K562 (cell line): ENCODE results near the gene VAT1L. TPM values are rescaled to one million over a fixed set of nuclear protein-coding genes. Genes with fewer than 3 reads are reported as not detected.

ENCODE experiments used
- ATAC-seq: fragments of 200-7000 bp; cut with Tn5 transposase; 3 replicates; pipeline ENCODE4 v1.9.1; 2020; ENCODE audit warnings: moderate library complexity
- BruUV-seq: library from RNA; stranded (reverse); fragments of 400-500 nt; replicated peaks from 2 replicates; lab custom pipeline; 2021; lab: Mats Ljungman, UMichigan
- CTCF ChIA-PET: fragments of 300-600 bp; formaldehyde crosslinking; extraction: SDS; loops from one replicate; lab custom pipeline; 2021; ENCODE audit warnings: low intra/inter-chr PET ratio; lab: Yijun Ruan, JAX
- POLR2A ChIA-PET: fragments of 300-600, 350-650 bp; sonication (Branson Sonifier 250); formaldehyde crosslinking; extraction: SDS; loops from one replicate; lab custom pipeline; 2021; ENCODE audit warnings: antibody characterized with exemption, inconsistent platforms; lab: Yijun Ruan, JAX
- DNase-seq, 4 experiments: peaks; one replicate each; pipeline versions ENCODE4 v3.0.0 to v3.0.0-alpha.2; 2011 to 2018; ENCODE audit warnings: low spot score in 3 of 4, mixed read lengths in 3 of 4; ENCODE audit errors: extremely low read depth in 1 of 4
- FAIRE-seq: peaks from 2 replicates; lab custom pipeline; 2011; peaks lifted over from hg19 to GRCh38; lab: Jason Lieb, UNC
- H2AFZ ChIP-seq: 2 replicates; pipeline ENCODE4 v1.6.0; 2011; ENCODE audit warnings: low read depth, low read length, control low read depth, inconsistent platforms
- H3K27ac ChIP-seq: fragments of 200-600 bp; 3 replicates; pipeline ENCODE4 v1.8.0; 2011; ENCODE audit warnings: low read depth, mild to moderate bottlenecking, control low read depth, inconsistent platforms, low read length, moderate library complexity, mixed read lengths; ENCODE audit errors: extremely low read depth
- H3K27me3 ChIP-seq, 2 experiments: fragments of 300-600 bp in 1 of 2; 2 replicates in 1 of 2; 3 replicates in 1 of 2; pipeline versions ENCODE4 v1.6.0 to v1.8.0; 2011; ENCODE audit warnings: inconsistent platforms in 2 of 2, low read length in 2 of 2, mild to moderate bottlenecking in 1 of 2, mixed read lengths in 1 of 2, moderate library complexity in 1 of 2; ENCODE audit not compliant: control insufficient read depth in 2 of 2, insufficient read depth in 2 of 2
- H3K36me3 ChIP-seq: fragments of 300-600 bp; 3 replicates; pipeline ENCODE4 v1.8.0; 2011; ENCODE audit warnings: mild to moderate bottlenecking, low read length, inconsistent platforms; ENCODE audit not compliant: control insufficient read depth, insufficient read depth
- H3K4me1 ChIP-seq, 2 experiments: fragments of 200-600 bp in 1 of 2; replicated peaks in 1 of 2; 2 replicates in 1 of 2; 3 replicates in 1 of 2; pipeline versions ENCODE4 v1.5.1 to v1.8.0; 2011; ENCODE audit warnings: inconsistent platforms in 2 of 2, low read length in 2 of 2, mild to moderate bottlenecking in 1 of 2, mixed read lengths in 1 of 2, moderate library complexity in 1 of 2; ENCODE audit not compliant: control insufficient read depth in 2 of 2, insufficient read depth in 2 of 2
- H3K4me2 ChIP-seq: 2 replicates; pipeline ENCODE4 v1.6.1; 2011; ENCODE audit warnings: low read length, control low read depth, inconsistent platforms, mixed read lengths; ENCODE audit not compliant: insufficient read depth
- H3K4me3 ChIP-seq: fragments of 200-600 bp; sonication (generic), shearing (Covaris generic); 2 replicates; pipeline ENCODE4 v1.5.1; 2016; ENCODE audit warnings: control low read depth, inconsistent platforms
- H3K79me2 ChIP-seq: fragments of 200-600 bp; 3 replicates; pipeline ENCODE4 v1.8.0; 2011; ENCODE audit warnings: low read length, inconsistent platforms; ENCODE audit not compliant: control insufficient read depth, insufficient read depth
- H3K9ac ChIP-seq, 2 experiments: 2 replicates each; pipeline versions ENCODE4 v1.6.0 to v1.6.1; 2011; ENCODE audit warnings: low read depth in 2 of 2, low read length in 2 of 2, control low read depth in 1 of 2, inconsistent platforms in 1 of 2, mild to moderate bottlenecking in 1 of 2, mixed read lengths in 1 of 2; ENCODE audit not compliant: insufficient read depth in 1 of 2
- H3K9me1 ChIP-seq: one replicate; pipeline ENCODE4 v1.6.0; 2011; ENCODE audit warnings: inconsistent platforms, mild to moderate bottlenecking, low read length, moderate library complexity; ENCODE audit not compliant: control insufficient read depth, insufficient read depth
- H3K9me3 ChIP-seq: replicated peaks from 2 replicates; pipeline ENCODE4 v1.5.1; 2011; ENCODE audit warnings: low read depth, low read length, inconsistent platforms; ENCODE audit not compliant: control insufficient read depth, insufficient read depth
- H4K20me1 ChIP-seq: replicated peaks from 2 replicates; pipeline ENCODE4 v1.6.1; 2011; ENCODE audit warnings: low read length, inconsistent platforms, mixed read lengths; ENCODE audit not compliant: control insufficient read depth, insufficient read depth
- CBFB ChIP-seq: sonication (generic); formaldehyde crosslinking; IDR thresholded peaks from 2 replicates; pipeline ENCODE4 v1.4.0; 2020; ENCODE audit warnings: mild to moderate bottlenecking, missing genetic modification reagents
- MLX ChIP-seq, 2 experiments: fragments of 450-650 bp in 1 of 2; sonication (generic) in 1 of 2; formaldehyde crosslinking; conservative IDR thresholded peaks; 2 replicates each; pipeline versions ENCODE4 v1.4.0 to v1.8.1; 2020 to 2022; ENCODE audit warnings: mild to moderate bottlenecking in 1 of 2, missing genetic modification reagents in 1 of 2
- MTF1 ChIP-seq: fragments of 250-450 bp; sonication (Bioruptor Pico); IDR thresholded peaks from 2 replicates; pipeline ENCODE4 v1.9.0; 2021; ENCODE audit warnings: moderate library complexity, mild to moderate bottlenecking, inconsistent platforms, borderline replicate concordance
- NFE2L1 ChIP-seq: fragments of 450-650 bp; IDR thresholded peaks from 2 replicates; pipeline ENCODE4 v1.6.1; 2016; ENCODE audit warnings: missing genetic modification characterization, low read depth, mild to moderate bottlenecking, missing compliant biosample characterization, moderate library complexity, borderline replicate concordance
- RBM17 ChIP-seq: fragments of 200-400 bp; formaldehyde crosslinking; IDR thresholded peaks from 2 replicates; pipeline ENCODE4 v1.6.1; 2017; ENCODE audit warnings: low read depth, mild to moderate bottlenecking, low read length, borderline replicate concordance
- RBM25 ChIP-seq: fragments of 200-400 bp; formaldehyde crosslinking; IDR thresholded peaks from 2 replicates; pipeline ENCODE4 v1.6.1; 2018; ENCODE audit warnings: low read length, low read depth, moderate library complexity; ENCODE audit not compliant: severe bottlenecking
- SRSF3 ChIP-seq: fragments of 200-400 bp; formaldehyde crosslinking; IDR thresholded peaks from 2 replicates; pipeline ENCODE4 v1.6.1; 2016; ENCODE audit warnings: mild to moderate bottlenecking, low read length, moderate library complexity; ENCODE audit not compliant: insufficient read depth
- TBP ChIP-seq: optimal IDR thresholded peaks from 2 replicates; pipeline ENCODE3; 2011; ENCODE audit warnings: low read depth, low read length, improper control_type of control experiment
- YY1 ChIP-seq, 3 experiments: IDR thresholded peaks; 2 replicates each; pipeline ENCODE4 v1.6.1; 2011; ENCODE audit warnings: low read length in 2 of 3, mild to moderate bottlenecking in 2 of 3, moderate library complexity in 2 of 3, borderline replicate concordance in 1 of 3, control low read depth in 1 of 3, low read depth in 1 of 3; ENCODE audit not compliant: insufficient read depth in 3 of 3, insufficient replicate concordance in 2 of 3, control insufficient read depth in 1 of 3, insufficient read length in 1 of 3; ENCODE audit errors: extremely low read depth in 1 of 3
- ZFP36 ChIP-seq: fragments of 150-350 bp; IDR thresholded peaks from 2 replicates; pipeline ENCODE4 v1.6.1; 2018; ENCODE audit warnings: low read length, low read depth; ENCODE audit not compliant: partially characterized antibody
- ZNF696 ChIP-seq: fragments of 250-450 bp; sonication (Bioruptor Pico); conservative IDR thresholded peaks from 2 replicates; pipeline ENCODE4 v1.4.0; 2020; ENCODE audit warnings: mild to moderate bottlenecking, moderate library complexity
- ZNF778 ChIP-seq: fragments of 450-650 bp; formaldehyde crosslinking; IDR thresholded peaks from 2 replicates; pipeline ENCODE4 v1.4.0; 2020; ENCODE audit warnings: mild to moderate bottlenecking, moderate library complexity
- WGBS: fragments of 100-300 bp; shearing (Covaris generic); methylation state at CpG from one replicate; pipeline ENCODE4 v1.1.6; 2016; ENCODE audit warnings: low coverage, mixed read lengths; ENCODE audit not compliant: insufficient coverage; ENCODE audit errors: missing lambda C conversion rate; 5-methylcytosine and 5-hydroxymethylcytosine counted together
- in situ Hi-C: fragments of 300-500 bp; cut with MboI; formaldehyde crosslinking; loops from 4 replicates; pipeline ENCODE4 v1.15.0; 2018; ENCODE audit warnings: inconsistent platforms, mixed read lengths
- intact Hi-C: fragments of 100-400 bp; cut with micrococcal nuclease; formaldehyde crosslinking; loops from 2 replicates; pipeline ENCODE4 v1.14.2; 2022
- polyA plus RNA-seq, 8 experiments: library from polyadenylated mRNA; depleted of rRNA in 4 of 8; stranded (reverse) in 5 of 8; unstranded in 3 of 8; fragments of >200 nt; fragmentation: Nextera tagmentation in 2 of 8; fragmentation: Illumina TruSeq in 1 of 8; extraction: Ambion mirVana in 2 of 8; extraction: Trizol in 1 of 8; gene quantifications; 2 replicates each; pipeline versions ENCODE4 v1.2.1 to v1.2.3, GENCODE V29; 2011 to 2014; ENCODE audit warnings: inconsistent platforms in 1 of 8, missing spikeins in 1 of 8
- total RNA-seq, 7 experiments: library from RNA; depleted of rRNA in 6 of 7; stranded (reverse); fragments of >200 nt in 6 of 7; fragmentation: Illumina TruSeq in 2 of 7; extraction: Trizol in 2 of 7; gene quantifications; 2 replicates each; pipeline versions ENCODE4 v1.2.1 to v1.2.3, GENCODE V29; 2011 to 2021; ENCODE audit warnings: low replicate concordance in 1 of 7

VAT1L gene
- total and polyA plus RNA-seq, 9 of the 15 experiments (the other 6 are each of a cell fraction or from before 2014, with no cell fraction given) = 0.01 TPM; not detected in 8

DNA sequence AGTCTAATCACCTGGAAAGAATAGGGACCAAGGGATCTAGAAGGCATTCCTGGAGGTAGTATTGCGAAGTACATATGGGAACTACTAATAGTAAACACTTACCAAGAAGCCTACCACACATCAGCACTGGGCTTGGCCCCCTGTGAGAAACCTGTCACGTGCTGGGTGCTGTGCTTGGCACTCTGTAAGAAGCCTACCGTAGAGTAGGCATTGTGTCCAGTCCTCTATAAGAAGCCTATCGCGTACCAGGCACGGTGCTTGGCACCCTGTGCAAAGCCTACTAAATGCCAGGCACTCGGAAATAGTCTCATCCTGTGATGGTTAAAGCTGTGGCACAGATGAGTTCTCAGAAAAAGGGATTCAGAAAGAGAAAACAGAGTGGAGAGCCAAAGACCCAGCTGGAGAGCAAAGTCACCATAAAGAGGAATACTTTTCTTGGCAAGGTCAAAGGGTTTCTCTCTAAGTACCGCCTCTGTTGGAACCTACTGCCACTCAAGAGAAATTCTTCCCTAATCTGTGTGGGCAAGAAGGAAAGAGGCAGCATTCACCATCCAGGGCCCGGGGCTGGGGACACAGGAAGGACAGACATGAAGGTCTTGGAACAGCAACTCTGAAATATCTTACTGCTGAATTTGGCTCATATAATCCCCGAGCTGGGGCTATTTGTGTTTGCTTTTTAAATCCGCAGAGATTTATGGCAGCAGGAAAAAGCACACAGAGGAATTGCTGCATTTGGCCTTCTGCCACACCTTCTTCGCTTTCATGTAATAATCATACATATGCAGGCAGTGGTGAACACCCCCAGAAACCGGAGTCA, 81.8 kb downstream of the VAT1L start:
- FAIRE-seq = no peak
- Histone ChIP-seq H3K4me3 (no peak overlapping the region), H3K4me2 (no peak overlapping the region), H3K9ac (no peak overlapping the region), H3K9me1 (no peaks in the 10 kb centered on the region), H3K79me2 (no peaks in the 10 kb centered on the region), H4K20me1 (no peaks in the 10 kb centered on the region), H3K27me3 (no peaks in the 10 kb centered on the region; a peak in 1 of 5 replicates), H3K9me3 (no peaks in the 10 kb centered on the region), H3K4me1 (no peaks in the 10 kb centered on the region), H3K27ac (no peak overlapping the region), H3K36me3 (no peaks in the 10 kb centered on the region), H2AFZ (no peak overlapping the region)
- no peak for DNase-seq
- no peak for ATAC-seq
- WGBS = 2% methylated on average over 13 of the region's 13 CpGs
- CTCF ChIA-PET = no interaction called here
- intact Hi-C loops (no loop called here), in situ Hi-C loops (no loop called here)
- no TSS peak for BruUV-seq
- TF ChIP-seq ZNF696 (CRISPR knock-in tag) = no peak
- POLR2A ChIA-PET = no interaction called here

DNA sequence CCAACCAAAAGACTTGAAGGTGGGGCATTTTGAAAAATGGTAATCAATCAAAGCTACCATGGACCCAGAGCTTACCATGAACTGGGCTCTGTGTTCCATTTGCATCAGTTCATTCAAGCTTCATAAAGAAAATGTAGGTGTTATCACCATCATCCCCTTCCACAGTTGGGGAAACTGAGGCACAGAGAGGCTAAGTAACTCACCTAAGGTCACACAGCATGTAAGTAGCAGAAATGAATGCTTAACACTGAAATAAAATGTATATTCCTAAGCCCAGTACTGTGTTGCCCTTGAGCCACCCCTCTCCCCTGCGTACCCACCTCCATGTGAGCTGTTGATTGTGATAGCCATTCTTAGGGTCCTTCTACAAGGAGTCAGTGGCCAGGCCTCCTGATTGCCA, 83.6 kb downstream of the VAT1L start:
- Histone ChIP-seq H3K4me3 (no peak overlapping the region), H3K27ac (no peak overlapping the region), H3K9me3 (no peaks in the 10 kb centered on the region), H4K20me1 (no peaks in the 10 kb centered on the region), H3K36me3 (no peaks in the 10 kb centered on the region), H3K4me1 (no peaks in the 10 kb centered on the region), H3K79me2 (no peaks in the 10 kb centered on the region), H3K9ac (no peak overlapping the region), H2AFZ (no peak overlapping the region), H3K27me3 (no peaks in the 10 kb centered on the region; a peak in 1 of 5 replicates), H3K4me2 (no peak overlapping the region), H3K9me1 (no peaks in the 10 kb centered on the region)
- FAIRE-seq = no peak
- POLR2A ChIA-PET = no interaction called here
- DNase-seq = no peak
- in situ Hi-C loops (no loop called here), intact Hi-C loops (no loop called here)
- ATAC-seq = no peak
- BruUV-seq = no TSS peak
- 0% methylated on average over 1 of the region's 1 CpG for WGBS
- CTCF ChIA-PET = no interaction called here
- TF ChIP-seq MTF1 (CRISPR knock-in tag) = no peak
- no peak for TF ChIP-seq NFE2L1
- no peak for TF ChIP-seq MLX (CRISPR knock-in tag; conservative IDR thresholded peaks at IDR 0.05)
- TF ChIP-seq SRSF3 = no peak
- no peak for TF ChIP-seq YY1 (IDR thresholded peaks at IDR 0.05; ENCODE audit: borderline replicate concordance in 1 of 3, control insufficient read depth in 1 of 3, extremely low read depth in 1 of 3, insufficient read depth in 3 of 3, insufficient read length in 1 of 3, insufficient replicate concordance in 2 of 3, low read depth in 1 of 3, low read length in 2 of 3)
- TF ChIP-seq TBP = no peak
- TF ChIP-seq CBFB (CRISPR knock-in tag) = no peak
- peak; percentile 89 for TF ChIP-seq RBM25
- peak; percentile 78 for TF ChIP-seq ZFP36
- TF ChIP-seq ZNF778 (CRISPR knock-in tag) = no peak
- TF ChIP-seq RBM17 = no peak
- TF ChIP-seq ZNF696 (CRISPR knock-in tag) = no peak
